HG02852 (cell line): ENCODE results near the gene FOXN4.

ENCODE experiments used
- ATAC-seq: cut with Tn5 transposase; IDR thresholded peaks from one replicate; pipeline ENCODE4 v1.9.1; 2021; ENCODE audit warnings: mild to moderate bottlenecking, moderate library complexity; ENCODE audit not compliant: unreplicated experiment

FOXN4 gene

GRCh38 chr12:109261087-109261486 is 48.0 kb downstream of the FOXN4 start:
- no peak for ATAC-seq

GRCh38 chr12:109259545-109259895 is 49.6 kb downstream of the FOXN4 start:
- ATAC-seq = no peak

- no peak for ATAC-seq
Observed at GRCh38 chr12:109258607-109259544, 50.2 kb downstream of the FOXN4 start.

GRCh38 chr12:109258201-109258600 is 50.9 kb downstream of the FOXN4 start:
- ATAC-seq = no peak

GRCh38 chr12:109256011-109256410 is 53.1 kb downstream of the FOXN4 start:
- ATAC-seq = no peak

GRCh38 chr12:109255377-109255776 is 53.7 kb downstream of the FOXN4 start:
- ATAC-seq = no peak

GRCh38 chr12:109253913-109254544 is 55.1 kb downstream of the FOXN4 start:
- no peak for ATAC-seq

- ATAC-seq = no peak
Observed at GRCh38 chr12:109252799-109253198, 56.3 kb downstream of the FOXN4 start.

- ATAC-seq = no peak
Observed at GRCh38 chr12:109250523-109250922, 58.6 kb downstream of the FOXN4 start.

- no peak for ATAC-seq
Observed at GRCh38 chr12:109247831-109248654, 61.0 kb downstream of the FOXN4 start.

- no peak for ATAC-seq
Observed at GRCh38 chr12:109246221-109246620, 62.9 kb downstream of the FOXN4 start.

- ATAC-seq = no peak
Observed at GRCh38 chr12:109244073-109244472, 65.0 kb downstream of the FOXN4 start.

- ATAC-seq = no peak
Observed at GRCh38 chr12:109241936-109242335, 67.1 kb downstream of the FOXN4 start.

GRCh38 chr12:109240365-109240764 is 68.7 kb downstream of the FOXN4 start:
- no peak for ATAC-seq

- no peak for ATAC-seq
Observed at GRCh38 chr12:109239691-109240090, 69.4 kb downstream of the FOXN4 start.

- no peak for ATAC-seq
Observed at GRCh38 chr12:109239179-109239578, 69.9 kb downstream of the FOXN4 start.

- ATAC-seq = no peak
Observed at GRCh38 chr12:109236257-109236656, 72.8 kb downstream of the FOXN4 start.

GRCh38 chr12:109234012-109234411 is 75.1 kb downstream of the FOXN4 start:
- ATAC-seq = no peak

GRCh38 chr12:109232731-109233130 is 76.4 kb downstream of the FOXN4 start:
- no peak for ATAC-seq

GRCh38 chr12:109230193-109230592 is 78.9 kb downstream of the FOXN4 start:
- no peak for ATAC-seq

GRCh38 chr12:109228664-109229063 is 80.4 kb downstream of the FOXN4 start:
- ATAC-seq = no peak
